Activated naive CD8-positive, alpha-beta T cell treated with anti-CD3 and anti-CD28 coated beads, Interleukin-2, amount 50 U/mL, for 24 hours (primary cell): ENCODE data around the gene CDH8.
"Not testable (repeated sequence)": the region's sequence is repeated elsewhere in the genome, so short reads cannot be mapped to it uniquely, and the experiment has no call there.

Experiments
- ATAC-seq: fragments of 150-1000 bp; cut with Tn5 transposase; one replicate; pipeline ENCODE4 v1.10.0; 2021
- DNase-seq: peaks from one replicate; pipeline ENCODE4 v3.0.0; 2021
- H3K27ac Mint-ChIP-seq: one replicate; pipeline ENCODE4 v1.8.0; 2021; ENCODE audit warnings: mild to moderate bottlenecking, mixed read lengths
- H3K27me3 Mint-ChIP-seq: one replicate; pipeline ENCODE4 v1.8.0; 2021; ENCODE audit warnings: mixed read lengths
- H3K36me3 Mint-ChIP-seq: one replicate; pipeline ENCODE4 v1.8.0; 2021; ENCODE audit warnings: low read depth, mixed read lengths
- H3K4me1 Mint-ChIP-seq: one replicate; pipeline ENCODE4 v1.8.0; 2021; ENCODE audit warnings: mixed read lengths
- H3K4me3 Mint-ChIP-seq: one replicate; pipeline ENCODE4 v1.8.0; 2021; ENCODE audit warnings: mild to moderate bottlenecking, moderate library complexity, mixed read lengths
- H3K9me3 Mint-ChIP-seq: one replicate; pipeline ENCODE4 v1.8.0; 2021; ENCODE audit warnings: mixed read lengths

The CDH8 gene

DNA sequence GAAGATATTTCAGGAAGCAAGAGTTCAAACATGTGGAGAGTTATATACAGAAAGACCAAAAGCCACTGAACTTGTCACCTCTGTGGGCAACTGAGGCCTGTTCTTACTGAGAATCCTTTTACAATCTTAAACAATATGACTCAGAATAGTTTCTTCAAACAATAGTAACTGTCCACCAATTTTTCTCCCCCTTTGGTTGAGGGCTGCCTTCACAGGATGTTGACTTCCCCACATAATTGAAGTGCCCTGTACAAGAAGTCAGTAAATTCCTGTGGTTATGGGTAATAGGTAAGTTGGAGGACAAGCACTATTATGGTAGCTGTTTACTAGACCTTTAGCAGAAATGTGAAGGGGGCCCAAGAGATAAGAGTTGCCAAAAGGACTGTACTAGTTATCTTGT, 215.8 kb downstream of the CDH8 start:
- ATAC-seq (no peak), DNase-seq (no peak)
- no peak overlapping the region for H3K27ac Mint-ChIP-seq

DNA sequence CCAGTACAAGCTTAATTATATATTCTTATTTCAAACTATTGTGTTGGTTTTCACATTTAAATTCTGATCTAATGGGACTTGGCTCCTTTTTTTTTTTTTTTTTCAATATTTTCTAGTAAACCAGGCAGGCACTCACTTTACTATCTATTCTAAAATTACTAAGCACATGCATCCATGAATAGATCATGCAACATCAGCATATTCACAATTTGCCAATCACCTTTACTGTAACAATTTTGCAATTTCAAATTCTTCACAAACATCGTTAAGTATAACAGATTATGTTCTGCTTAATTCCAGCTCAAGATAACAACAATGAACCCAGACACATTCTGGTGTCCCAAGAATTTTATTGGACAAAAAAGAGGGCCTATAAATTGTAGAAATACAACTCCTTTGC, 217.4 kb downstream of the CDH8 start:
- Mint-ChIP-seq H3K4me3 (no peak overlapping the region), H3K4me1 (no peaks in the 10 kb centered on the region), H3K36me3 (no peaks in the 10 kb centered on the region), H3K27me3 (no peaks in the 10 kb centered on the region), H3K27ac (no peak overlapping the region), H3K9me3 (peaks cover 19% of the 10 kb centered on the region)
- DNase-seq (no peak), ATAC-seq (no peak)

More for the DNA sequence above, 215.8 kb downstream of the CDH8 start:
- Mint-ChIP-seq H3K4me3 (no peak overlapping the region), H3K36me3 (no peaks in the 10 kb centered on the region), H3K27me3 (no peaks in the 10 kb centered on the region), H3K9me3 (peaks cover 19% of the 10 kb centered on the region), H3K4me1 (no peaks in the 10 kb centered on the region)

DNA sequence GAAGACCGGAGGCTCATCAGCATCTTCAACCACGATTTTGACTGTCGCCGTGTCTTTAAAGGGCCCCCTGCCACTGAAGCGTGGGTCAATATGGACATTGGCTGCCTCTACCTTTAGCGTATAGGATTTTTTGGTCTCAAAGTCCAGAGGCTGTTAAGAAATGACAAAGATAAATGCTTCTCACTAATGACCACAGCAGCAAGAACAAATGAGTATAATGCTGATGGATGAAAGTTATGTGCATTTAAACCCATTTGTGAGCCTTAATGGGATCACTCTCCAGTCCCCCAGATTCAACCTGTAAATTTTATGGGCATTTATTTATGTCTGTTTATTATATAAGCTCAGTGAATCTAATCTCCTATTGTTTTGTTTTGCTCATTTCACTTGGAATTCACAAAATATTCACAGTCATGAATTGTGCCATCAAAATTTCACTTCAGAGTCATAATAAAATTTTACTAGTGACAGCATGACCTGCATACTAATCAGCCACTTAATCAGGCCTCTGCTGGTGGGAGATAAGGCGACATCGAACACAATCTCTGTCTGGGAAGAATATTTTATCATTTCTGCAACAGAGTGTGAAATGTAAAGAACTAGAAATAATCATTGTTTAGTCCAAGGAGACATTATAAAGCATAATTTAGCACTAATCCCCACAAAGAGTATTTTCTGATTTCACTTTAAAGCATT, 218.5 kb downstream of the CDH8 start:
- peaks cover 17% of the 10 kb centered on the region for H3K9me3 Mint-ChIP-seq
- no peak for ATAC-seq
- no peaks in the 10 kb centered on the region for H3K4me1 Mint-ChIP-seq
- H3K36me3 Mint-ChIP-seq = no peaks in the 10 kb centered on the region
- no peak for DNase-seq
- no peak overlapping the region for H3K4me3 Mint-ChIP-seq
- no peaks in the 10 kb centered on the region for H3K27me3 Mint-ChIP-seq
- no peak overlapping the region for H3K27ac Mint-ChIP-seq

DNA sequence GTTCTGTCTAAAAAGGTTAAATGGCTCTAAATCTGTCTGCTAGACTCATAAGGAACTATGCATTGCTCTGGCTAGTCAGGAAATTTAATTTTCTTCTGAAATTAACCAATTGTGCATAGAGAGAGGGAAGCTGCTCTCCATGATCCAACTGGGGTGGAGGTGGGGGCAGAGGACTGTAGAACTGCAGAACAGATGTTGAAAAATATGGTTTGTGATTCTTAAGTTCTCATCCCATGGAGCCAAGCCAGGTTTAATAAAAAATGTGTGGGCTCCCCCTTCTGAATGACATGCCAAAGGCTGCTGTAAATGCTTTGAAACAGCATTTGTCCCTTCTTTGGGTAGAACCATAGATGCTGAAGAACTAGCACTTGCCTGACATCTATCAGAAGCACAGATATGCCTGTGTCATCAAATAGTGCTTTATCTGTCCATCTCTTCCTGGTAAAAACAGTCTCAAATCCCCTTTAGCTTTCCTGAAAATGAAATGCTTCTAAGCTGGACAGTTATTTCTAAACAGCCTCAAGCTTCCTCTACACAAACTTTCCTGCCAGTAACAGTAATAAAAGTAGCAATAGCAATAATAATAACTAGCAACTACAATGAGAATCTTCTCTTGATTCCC, 221.4 kb downstream of the CDH8 start:
- Mint-ChIP-seq H3K9me3 (peaks cover 7% of the 10 kb centered on the region), H3K36me3 (no peaks in the 10 kb centered on the region), H3K4me3 (no peak overlapping the region), H3K27me3 (no peaks in the 10 kb centered on the region), H3K4me1 (no peaks in the 10 kb centered on the region), H3K27ac (no peak overlapping the region)
- no peak for DNase-seq
- ATAC-seq = no peak

DNA sequence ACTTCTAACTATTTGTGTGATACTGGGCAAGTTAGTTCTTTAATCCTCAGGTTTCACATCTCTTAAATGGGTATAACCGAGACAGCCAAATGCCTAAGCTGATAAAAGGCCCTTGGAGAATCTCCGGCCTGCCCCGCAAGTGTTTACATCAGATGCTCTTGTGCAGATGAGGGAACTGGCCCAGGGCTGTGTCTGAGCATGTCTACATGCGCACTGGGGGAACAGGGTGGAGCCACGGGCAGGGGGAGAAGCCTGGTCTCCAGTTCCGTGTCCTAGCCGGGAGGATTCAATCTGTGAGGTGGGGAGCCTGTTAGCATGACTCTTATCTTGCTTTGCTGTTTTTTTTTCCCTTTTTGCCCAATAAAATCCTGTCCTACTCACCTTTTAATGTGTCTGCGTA, 222.9 kb downstream of the CDH8 start:
- no peak overlapping the region for H3K4me3 Mint-ChIP-seq
- no peaks in the 10 kb centered on the region for H3K27me3 Mint-ChIP-seq
- no peak overlapping the region for H3K27ac Mint-ChIP-seq
- H3K9me3 Mint-ChIP-seq = peaks cover 7% of the 10 kb centered on the region
- H3K4me1 Mint-ChIP-seq = no peaks in the 10 kb centered on the region
- ATAC-seq = no peak
- no peaks in the 10 kb centered on the region for H3K36me3 Mint-ChIP-seq
- DNase-seq = no peak

DNA sequence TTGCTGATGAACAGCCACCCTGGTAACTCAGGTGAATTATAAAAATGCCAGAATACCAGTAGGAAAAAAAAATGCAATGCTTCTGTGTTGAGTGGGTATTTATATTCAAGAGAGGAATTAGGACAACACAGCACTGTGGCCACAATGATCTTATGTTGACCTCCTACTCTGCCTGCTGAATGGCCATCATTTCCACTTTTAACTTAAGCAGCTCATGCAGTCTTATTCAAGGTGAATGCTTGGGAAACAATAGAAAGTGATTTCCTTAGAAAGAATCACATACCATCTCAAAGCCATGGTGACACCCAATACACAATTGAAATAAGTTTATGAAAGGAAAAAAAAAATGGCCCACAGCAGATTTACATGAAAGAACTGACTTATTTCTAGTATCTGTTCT, 224.0 kb downstream of the CDH8 start:
- DNase-seq (no peak), ATAC-seq (no peak)
- Mint-ChIP-seq H3K27ac (no peak overlapping the region), H3K36me3 (no peaks in the 10 kb centered on the region), H3K27me3 (no peaks in the 10 kb centered on the region), H3K4me3 (no peak overlapping the region), H3K9me3 (peaks cover 7% of the 10 kb centered on the region), H3K4me1 (no peaks in the 10 kb centered on the region)

DNA sequence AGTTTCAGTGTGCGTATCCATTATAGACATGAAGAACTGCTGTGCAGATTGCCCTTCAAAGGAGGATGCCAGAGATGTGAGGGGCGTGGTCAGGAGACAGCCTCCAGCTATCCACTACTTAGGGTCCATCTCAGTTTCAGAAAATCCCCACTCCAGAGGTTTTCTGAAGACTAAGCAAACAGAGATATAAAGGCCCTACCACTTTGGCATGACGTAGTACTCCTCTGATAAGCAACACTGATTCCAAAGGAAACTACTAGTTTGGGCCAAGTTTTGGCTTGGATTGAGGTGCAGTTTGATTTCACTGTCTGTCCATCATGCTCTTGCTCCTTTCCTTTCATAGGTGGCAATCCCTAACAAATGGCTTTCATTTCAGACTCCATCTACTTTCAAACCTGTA, 228.7 kb downstream of the CDH8 start:
- Mint-ChIP-seq H3K36me3 (no peaks in the 10 kb centered on the region), H3K27me3 (no peaks in the 10 kb centered on the region), H3K27ac (no peak overlapping the region), H3K9me3 (peaks cover 3% of the 10 kb centered on the region), H3K4me3 (no peak overlapping the region), H3K4me1 (no peaks in the 10 kb centered on the region)
- DNase-seq (no peak), ATAC-seq (no peak)

DNA sequence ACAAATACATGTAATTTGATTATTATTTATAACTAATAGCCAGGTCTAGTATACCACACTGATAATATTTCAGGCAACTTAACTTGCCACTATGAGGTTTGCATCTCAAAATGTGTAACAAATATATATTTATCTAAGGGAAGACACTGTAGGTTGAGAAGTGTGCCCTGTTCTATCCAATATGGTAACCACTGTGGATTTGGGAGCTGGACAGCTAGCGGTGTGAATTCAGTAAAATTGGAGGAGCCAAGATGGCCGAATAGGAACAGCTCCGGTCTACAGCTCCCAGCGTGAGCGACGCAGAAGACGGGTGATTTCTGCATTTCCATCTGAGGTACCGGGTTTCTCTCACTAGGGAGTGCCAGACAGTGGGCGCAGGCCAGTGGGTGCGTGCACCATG, 235.0 kb downstream of the CDH8 start:
- H3K27ac Mint-ChIP-seq, H3K4me3 Mint-ChIP-seq, H3K27me3 Mint-ChIP-seq, H3K36me3 Mint-ChIP-seq, DNase-seq, H3K4me1 Mint-ChIP-seq, ATAC-seq: not testable (repeated sequence)
- H3K9me3 Mint-ChIP-seq = peaks cover 16% of the 10 kb centered on the region

DNA sequence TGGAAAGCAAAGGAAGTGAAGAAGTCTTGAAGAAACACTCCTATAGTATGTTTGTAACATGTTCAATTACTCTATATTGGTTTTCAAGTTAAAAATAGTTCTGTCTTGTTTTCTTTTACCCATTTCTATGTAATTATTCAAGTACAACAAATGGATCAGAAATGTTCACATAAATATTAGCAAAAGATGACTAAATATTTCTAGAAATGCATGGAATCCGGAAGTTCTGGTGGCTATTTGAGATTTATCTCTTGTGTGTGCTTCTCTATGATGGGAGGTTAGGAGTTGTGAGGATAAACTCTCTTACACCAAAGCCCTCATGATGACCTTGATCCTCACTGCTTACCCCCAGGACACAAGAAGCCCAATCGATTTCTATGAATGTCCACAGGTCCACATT, 237.5 kb downstream of the CDH8 start:
- H3K4me3 Mint-ChIP-seq = no peak overlapping the region
- ATAC-seq = no peak
- no peaks in the 10 kb centered on the region for H3K27me3 Mint-ChIP-seq
- DNase-seq = no peak
- H3K9me3 Mint-ChIP-seq = peaks cover 33% of the 10 kb centered on the region
- no peaks in the 10 kb centered on the region for H3K36me3 Mint-ChIP-seq
- H3K4me1 Mint-ChIP-seq = no peaks in the 10 kb centered on the region
- no peak overlapping the region for H3K27ac Mint-ChIP-seq

DNA sequence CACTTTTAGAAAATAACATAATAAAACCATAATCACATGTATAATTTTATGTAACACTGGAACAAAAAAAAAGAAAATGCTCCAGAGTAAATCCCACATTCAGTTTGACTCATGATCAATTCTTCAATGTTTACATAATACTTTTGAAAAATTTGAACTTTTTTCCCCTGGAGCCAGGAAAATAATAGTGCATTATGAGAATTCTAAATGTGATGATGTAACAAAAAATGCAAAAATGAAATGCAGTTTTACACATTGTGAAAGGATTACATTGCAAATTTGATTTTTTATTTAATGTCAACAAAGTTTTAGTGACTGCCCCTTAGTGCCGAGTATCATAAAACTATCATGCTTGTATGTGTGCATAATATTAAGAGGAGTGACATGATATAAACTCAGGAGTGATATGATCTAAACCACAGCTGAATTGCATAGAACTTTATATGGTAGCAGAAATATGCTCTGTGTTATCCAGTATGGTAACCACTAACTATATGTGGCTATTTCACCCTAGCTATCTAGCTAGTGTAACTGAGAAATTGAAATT, 238.2 kb downstream of the CDH8 start:
- Mint-ChIP-seq H3K4me1 (no peaks in the 10 kb centered on the region), H3K27me3 (no peaks in the 10 kb centered on the region), H3K27ac (no peak overlapping the region), H3K9me3 (peaks cover 30% of the 10 kb centered on the region), H3K36me3 (no peaks in the 10 kb centered on the region), H3K4me3 (no peak overlapping the region)
- no peak for ATAC-seq
- no peak for DNase-seq

DNA sequence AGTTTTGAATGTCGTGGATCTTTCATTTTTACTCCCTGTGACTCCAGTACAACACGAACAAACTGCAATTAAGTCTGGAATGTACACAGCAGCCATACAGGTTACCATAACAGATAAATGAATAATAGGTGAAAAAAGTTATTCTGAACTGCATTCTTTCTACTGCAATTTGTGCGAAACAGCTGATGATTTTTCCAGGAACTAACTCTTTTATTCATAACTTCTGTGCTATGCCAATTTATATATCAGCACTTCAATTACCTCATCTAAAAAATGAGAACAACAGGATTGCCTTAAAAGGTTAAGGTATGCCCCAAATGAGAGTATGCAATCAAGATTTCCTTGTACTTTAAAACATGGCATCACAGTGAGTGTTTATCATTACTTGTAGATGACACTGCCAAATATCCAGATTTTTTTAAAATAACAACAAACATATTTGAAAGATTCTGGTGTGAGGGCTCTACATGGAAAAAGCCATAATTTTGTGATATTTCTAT, 238.9 kb downstream of the CDH8 start:
- Mint-ChIP-seq H3K9me3 (peaks cover 30% of the 10 kb centered on the region), H3K27me3 (no peaks in the 10 kb centered on the region), H3K4me3 (no peak overlapping the region), H3K27ac (no peak overlapping the region), H3K36me3 (no peaks in the 10 kb centered on the region), H3K4me1 (no peaks in the 10 kb centered on the region)
- ATAC-seq = no peak
- DNase-seq = no peak

DNA sequence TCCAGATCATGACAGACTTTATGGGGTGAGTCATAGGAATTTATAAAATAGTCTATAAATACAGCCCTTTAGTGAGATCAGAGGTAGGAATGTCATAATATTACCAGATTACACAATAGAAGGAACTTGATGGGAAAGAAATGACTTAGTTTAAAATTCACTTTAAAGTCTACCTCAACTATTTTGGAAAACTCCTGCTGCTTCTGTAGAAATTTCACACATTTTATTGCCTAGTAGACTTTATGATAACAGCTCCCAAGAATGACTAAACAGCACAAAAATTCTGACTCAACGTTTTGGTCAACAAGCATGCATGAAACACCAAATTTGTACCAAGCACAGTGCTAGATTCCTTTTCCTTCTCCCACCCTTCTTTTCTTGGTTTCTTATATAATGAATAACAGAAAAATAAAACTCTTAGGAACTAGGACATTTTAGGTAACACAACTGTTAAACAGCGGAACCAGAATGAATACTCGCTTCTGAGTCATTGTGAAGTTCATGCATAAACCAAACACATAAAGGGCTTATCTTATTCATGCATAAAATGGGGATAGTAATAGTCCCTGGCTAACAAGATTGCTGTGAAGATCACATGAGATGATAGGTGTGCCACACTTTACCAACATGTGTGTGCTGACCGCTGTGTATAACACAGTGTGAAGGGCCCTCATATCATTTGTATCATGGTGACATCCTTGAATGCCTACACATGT, 243.9 kb downstream of the CDH8 start:
- H3K4me1 Mint-ChIP-seq = no peaks in the 10 kb centered on the region
- H3K9me3 Mint-ChIP-seq = peaks cover 24% of the 10 kb centered on the region

DNA sequence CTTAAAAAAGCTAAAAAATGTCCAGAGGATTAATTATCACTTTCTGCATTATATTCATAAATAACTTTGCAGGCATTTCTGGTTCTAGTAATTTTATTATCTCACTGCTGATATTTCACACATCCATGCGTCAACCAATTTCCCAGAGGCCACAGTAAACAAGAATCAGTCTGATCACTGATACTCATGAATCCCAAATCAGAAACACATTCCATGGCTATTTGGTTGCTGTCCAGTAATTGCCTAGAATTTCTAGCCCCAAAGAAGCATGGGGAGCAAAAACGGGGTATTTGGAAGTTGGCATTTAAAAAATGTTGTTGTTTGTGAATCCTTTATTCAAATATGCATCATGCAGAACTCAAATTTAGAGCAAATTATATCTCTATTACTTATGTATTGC, 244.8 kb downstream of the CDH8 start:
- ATAC-seq (no peak), DNase-seq (no peak)
- Mint-ChIP-seq H3K27me3 (no peaks in the 10 kb centered on the region), H3K9me3 (peaks cover 20% of the 10 kb centered on the region), H3K4me1 (no peaks in the 10 kb centered on the region), H3K27ac (no peak overlapping the region), H3K36me3 (no peaks in the 10 kb centered on the region), H3K4me3 (no peak overlapping the region)

More for the DNA sequence above, 243.9 kb downstream of the CDH8 start:
- no peak overlapping the region for H3K4me3 Mint-ChIP-seq
- H3K27me3 Mint-ChIP-seq = no peaks in the 10 kb centered on the region
- no peak overlapping the region for H3K27ac Mint-ChIP-seq
- ATAC-seq (no peak), DNase-seq (no peak)
- H3K36me3 Mint-ChIP-seq = no peaks in the 10 kb centered on the region

DNA sequence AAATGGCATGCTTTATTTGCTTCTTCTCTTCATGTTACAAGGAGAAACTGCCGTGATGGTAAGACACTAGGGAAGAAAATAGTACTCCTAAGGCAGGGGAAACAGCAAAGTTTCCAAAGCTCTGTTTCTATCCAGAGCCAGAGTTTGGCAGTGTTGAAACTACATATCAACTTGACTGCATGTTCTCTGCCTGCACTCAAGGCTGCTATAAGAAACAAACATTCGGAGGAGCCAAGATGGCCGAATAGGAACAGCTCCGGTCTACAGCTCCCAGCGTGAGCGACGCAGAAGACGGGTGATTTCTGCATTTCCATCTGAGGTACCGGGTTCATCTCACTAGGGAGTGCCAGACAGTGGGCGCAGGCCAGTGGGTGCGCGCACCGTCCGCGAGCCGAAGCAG, 254.4 kb downstream of the CDH8 start:
- not testable (repeated sequence) for H3K27me3 Mint-ChIP-seq, ATAC-seq, DNase-seq, H3K27ac Mint-ChIP-seq, H3K36me3 Mint-ChIP-seq, H3K4me3 Mint-ChIP-seq, H3K4me1 Mint-ChIP-seq
- H3K9me3 Mint-ChIP-seq = peaks cover 11% of the 10 kb centered on the region

DNA sequence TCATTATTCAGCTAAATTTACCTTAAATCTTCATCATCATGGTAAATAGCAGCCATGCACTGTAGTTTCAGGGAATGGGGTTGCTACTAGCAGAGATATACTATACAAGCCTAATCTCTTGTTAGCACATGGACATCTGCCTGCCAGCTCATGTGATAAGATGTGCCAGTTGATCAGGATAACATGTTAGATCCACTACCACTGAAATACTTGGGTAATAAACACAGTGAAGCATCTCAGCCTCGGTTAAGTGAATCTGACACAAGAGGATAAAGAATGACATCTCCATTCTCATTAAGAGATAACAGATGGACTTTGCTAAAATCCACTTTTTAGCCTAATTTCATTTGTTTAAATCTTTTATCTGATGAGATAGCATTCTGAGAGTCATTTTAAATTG, 256.1 kb downstream of the CDH8 start:
- no peak overlapping the region for H3K27ac Mint-ChIP-seq
- ATAC-seq = no peak
- no peaks in the 10 kb centered on the region for H3K27me3 Mint-ChIP-seq
- H3K4me1 Mint-ChIP-seq = no peaks in the 10 kb centered on the region
- H3K4me3 Mint-ChIP-seq = no peak overlapping the region
- no peak for DNase-seq
- H3K36me3 Mint-ChIP-seq = no peaks in the 10 kb centered on the region
- H3K9me3 Mint-ChIP-seq = peaks cover 19% of the 10 kb centered on the region
